HG02571 (cell line): ENCODE measurements around the gene GTF2A1.

Experiments
- ATAC-seq: cut with Tn5 transposase; IDR thresholded peaks from one replicate; pipeline ENCODE4 v1.9.1; 2021; ENCODE audit warnings: mild to moderate bottlenecking, moderate library complexity; ENCODE audit not compliant: unreplicated experiment

Gene GTF2A1

GRCh38 chr14:81179631-81180030 lies 41.1 kb downstream of the GTF2A1 start:
- no peak for ATAC-seq

DNA sequence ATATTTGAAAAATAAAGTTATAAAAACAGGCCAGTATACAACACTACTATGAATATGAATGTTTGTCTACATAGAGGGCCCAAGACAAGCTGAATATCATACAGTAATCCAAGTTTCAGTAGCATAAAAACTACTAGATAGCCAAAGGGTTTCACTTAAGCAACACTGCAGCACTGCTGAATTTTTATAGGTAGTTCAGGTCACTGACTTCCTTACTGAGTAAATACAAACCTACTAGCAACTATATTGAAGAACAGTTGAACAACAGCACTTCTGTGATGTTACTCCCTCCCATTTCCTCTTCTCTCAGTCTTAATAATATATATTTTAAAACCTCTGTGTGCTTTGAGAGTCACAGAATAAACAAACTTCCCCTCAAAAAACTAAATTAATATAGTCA lies 42.7 kb downstream of the GTF2A1 start:
- ATAC-seq = no peak

GRCh38 chr14:81177225-81177624 lies 43.5 kb downstream of the GTF2A1 start:
- no peak for ATAC-seq

GRCh38 chr14:81176241-81176640 lies 44.5 kb downstream of the GTF2A1 start:
- no peak for ATAC-seq

- ATAC-seq = peak; percentile 36
Observed at GRCh38 chr14:81172881-81173280, 47.9 kb downstream of the GTF2A1 start.

DNA sequence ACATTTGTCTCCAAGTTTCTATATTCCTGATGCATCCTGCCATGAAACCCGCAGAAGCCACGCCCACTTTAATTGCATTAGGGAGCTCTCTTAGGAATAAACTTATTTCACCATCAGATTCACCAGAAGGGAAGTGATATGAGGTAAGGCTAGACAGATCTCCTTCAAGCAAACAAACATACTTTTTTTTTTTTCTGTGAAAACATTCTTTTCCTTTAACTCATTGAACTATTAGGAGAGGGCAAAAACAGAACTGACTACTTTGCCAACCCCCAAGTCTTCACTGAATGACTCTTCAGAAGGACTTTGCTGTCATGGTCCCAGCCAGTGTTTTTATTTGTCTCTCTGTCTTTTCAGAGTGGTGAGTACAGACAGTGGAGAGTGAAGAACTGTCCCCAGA lies 48.4 kb downstream of the GTF2A1 start:
- peak; percentile 14 for ATAC-seq

DNA sequence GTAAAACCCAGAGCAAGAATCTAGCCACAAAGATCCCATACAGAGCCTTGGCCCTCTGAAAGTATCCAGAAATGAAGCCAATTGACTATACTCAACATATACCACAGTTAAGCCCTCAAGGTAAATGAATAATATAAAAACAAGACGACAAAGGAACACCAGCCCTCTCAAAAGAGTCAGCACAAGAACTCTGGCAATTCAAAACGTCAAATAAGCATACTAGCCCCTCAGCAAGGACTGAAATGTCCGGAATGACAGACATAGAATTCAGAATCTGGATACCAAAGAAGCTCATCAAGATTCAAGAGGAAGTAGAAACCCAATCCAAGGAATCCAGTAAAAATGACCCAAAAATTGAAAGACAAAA lies 49.9 kb downstream of the GTF2A1 start:
- no peak for ATAC-seq

GRCh38 chr14:81170104-81170828 lies 50.5 kb downstream of the GTF2A1 start:
- peak; percentile 94 for ATAC-seq

DNA sequence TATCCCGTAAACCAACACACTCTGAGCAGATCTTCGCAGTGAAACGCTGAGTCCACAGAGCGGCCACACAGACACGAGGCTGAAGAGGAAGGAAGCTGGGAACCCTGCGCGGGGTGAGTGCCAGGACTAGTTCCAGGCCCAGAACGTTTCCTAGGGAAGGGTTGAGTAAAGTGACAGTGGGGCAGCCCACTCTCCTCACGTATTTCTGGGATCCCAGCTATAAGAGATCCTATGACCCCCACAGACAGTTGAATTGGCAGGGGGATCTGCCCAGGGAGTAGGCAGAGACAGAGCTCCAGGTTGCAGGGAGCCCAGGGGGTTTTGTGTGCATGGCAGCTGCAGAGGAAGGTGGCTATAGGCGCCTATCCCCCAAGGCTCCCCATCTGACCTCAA lies 51.1 kb downstream of the GTF2A1 start:
- ATAC-seq = peak; percentile 12

GRCh38 chr14:81169267-81169666 lies 51.5 kb downstream of the GTF2A1 start:
- ATAC-seq = no peak

- no peak for ATAC-seq
Observed at GRCh38 chr14:81166121-81166520, 54.6 kb downstream of the GTF2A1 start.

DNA sequence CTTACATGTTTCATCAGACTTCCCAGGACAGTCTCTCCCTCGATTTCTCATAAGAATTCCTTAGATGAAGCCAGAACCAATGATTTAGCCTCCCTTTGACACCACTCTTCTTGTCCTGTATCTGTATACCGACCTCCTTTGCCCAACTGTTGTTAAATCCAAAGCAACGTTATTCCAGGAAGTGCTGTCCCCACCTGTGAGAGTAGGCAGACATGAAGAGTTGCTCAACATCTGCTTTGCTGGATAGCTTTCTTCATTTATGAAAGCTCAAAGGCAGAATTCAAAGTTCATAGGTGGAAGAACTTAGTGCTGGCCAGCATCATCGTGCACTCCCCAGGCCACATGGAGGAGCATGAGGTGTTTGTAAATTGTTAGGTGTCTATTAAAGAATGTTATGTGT lies 55.6 kb downstream of the GTF2A1 start:
- no peak for ATAC-seq

DNA sequence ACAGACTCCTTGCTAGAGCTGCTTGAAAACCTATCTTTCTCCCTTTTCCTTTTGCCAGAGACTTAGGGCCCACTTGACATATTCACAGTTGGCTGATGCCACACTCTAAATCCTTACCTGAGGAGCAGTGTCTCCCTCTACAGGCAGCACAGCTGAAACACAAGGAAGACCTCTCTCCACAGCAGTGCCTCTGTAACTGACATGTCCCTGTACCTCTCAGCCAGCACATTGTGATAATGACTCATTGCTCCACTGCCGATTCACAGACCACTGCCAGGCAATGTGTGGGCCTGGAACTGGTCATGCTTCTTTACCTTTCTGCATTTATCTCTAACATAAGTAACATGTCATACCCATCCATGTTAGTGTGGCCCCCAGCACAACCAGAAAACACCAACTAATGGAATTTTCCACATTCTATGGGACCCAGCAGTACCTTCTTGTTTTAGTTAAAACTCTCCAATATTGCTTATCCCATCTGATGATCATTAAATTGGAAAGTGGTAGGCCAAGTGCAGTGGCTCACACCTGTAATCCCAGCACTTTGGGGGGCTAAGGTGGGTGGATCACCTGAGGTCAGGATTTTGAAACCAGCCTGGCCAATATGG lies 56.5 kb downstream of the GTF2A1 start:
- peak; percentile 95 for ATAC-seq

DNA sequence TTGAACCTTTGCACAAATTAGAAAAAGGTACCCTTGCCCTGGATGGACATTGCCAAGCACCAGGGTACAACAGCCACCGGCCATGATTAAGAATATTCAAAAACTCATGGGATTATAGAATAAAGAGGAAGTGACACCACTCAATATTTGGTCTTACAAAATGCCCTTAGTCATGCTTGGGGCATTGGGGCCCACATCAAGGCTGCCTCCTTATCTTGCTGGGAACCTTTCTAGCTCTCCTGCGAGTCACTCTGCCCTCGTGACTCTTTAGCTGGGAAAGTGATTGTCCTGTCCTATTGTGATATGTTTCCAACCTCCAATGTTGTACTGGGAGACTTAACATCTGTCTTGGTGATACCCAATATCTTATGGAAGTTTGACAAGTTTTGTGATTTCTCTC lies 57.8 kb downstream of the GTF2A1 start:
- no peak for ATAC-seq

- no peak for ATAC-seq
Observed at GRCh38 chr14:81161749-81162148, 59.0 kb downstream of the GTF2A1 start.

GRCh38 chr14:81161088-81161487 lies 59.7 kb downstream of the GTF2A1 start:
- ATAC-seq = no peak

- ATAC-seq = no peak
Observed at GRCh38 chr14:81157431-81157830, 63.3 kb downstream of the GTF2A1 start.

- no peak for ATAC-seq
Observed at GRCh38 chr14:81153187-81153586, 67.6 kb downstream of the GTF2A1 start.

DNA sequence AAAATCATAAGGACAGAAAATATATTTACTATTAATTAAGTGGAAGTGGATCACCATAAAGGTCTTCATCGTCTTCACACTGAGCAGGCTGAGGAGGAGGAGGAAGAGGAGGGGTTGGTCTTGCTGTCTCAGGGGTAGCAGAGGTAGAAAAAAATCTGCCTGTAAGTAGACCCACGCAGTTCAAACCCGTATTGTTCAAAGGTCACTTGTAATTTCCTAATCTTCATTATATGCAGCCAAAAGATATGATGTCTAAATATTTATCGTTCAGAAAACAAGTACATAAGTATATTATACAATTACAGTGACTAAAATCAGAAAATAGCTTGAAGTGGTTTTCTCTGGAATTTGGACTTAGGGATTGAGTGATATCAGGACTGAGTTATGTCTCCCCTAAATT lies 72.1 kb downstream of the GTF2A1 start:
- no peak for ATAC-seq

DNA sequence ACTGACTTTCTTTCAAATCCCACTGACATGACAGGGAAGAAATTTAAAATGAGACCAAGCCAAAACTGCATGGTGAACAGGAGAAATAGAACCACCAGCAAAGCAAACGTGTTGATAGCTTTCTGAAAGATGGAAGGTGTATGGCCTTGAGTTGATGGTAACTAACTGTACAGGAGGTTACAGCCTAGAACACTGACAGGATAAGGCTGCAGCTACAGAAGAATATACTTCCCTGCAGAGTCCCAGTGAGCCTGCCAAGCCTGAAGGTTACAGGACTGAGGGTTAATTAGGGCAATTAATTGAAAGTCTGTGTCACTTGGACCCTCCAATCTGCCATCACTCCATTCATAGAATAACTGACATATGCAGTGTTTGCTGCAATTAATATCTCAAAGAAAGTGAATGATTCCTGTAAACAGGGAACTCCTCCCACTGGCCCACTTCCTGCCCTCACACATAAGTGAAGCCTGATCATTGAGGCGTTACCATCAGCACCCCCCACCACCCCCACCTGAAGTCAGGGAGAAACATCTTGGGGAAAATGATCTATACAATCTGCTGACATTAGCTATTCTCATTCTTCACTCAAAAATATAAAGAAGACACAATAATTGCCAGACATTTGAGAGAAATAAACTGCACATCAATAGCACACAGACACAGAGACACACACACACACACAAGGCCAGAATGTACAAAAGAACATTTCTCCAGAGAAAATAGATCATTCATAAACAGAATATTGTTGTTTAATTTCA lies 73.4 kb downstream of the GTF2A1 start:
- ATAC-seq = no peak

DNA sequence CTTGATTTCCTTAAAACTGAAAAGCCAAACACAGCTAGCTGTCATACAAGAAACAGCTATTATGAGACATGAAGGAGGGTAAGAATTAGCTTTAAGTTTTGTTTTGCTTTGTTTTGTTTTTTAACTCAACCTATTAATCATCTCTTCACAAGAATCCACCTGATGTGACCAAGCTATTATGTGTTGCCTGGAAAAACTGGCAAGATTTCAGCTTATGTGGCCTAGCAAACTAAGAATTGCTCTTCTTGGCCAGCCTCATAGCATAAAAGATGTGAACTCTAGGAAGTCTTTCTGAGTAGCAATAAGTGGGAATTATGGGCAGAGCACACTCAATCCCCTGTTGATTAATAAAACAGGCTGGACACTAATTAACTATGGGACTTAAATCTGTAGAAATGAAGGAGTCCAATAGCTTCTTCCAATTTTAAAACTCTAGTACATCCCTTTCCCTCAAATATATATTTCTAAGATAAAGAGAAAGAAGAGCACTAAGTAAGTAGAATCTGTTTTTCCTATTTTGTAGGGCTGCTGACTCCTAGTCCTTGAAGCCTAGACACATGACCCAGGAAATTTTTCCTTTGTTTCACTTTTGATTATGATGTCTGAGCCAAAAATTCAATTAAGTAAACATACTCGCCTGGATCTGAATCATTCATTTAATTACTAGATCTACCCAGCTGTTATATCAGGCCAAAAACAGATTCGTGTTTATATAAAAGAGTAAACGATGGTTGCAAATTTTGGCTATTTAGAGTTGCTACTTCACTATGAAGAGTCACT lies 75.7 kb downstream of the GTF2A1 start:
- no peak for ATAC-seq
